GM06990 (cell line): ENCODE results near the gene BLOC1S5.
"Not testable (repeated sequence)": the region's sequence is repeated elsewhere in the genome, so short reads cannot be mapped to it uniquely, and the experiment has no call there.

Experiments
- DNase-seq: peaks from one replicate; pipeline ENCODE4 v3.0.0-alpha.2; 2011; ENCODE audit not compliant: insufficient read length; ENCODE audit errors: extremely low read depth
- H3K27me3 ChIP-seq: replicated peaks from 2 replicates; pipeline ENCODE4 v1.6.0; 2011; ENCODE audit warnings: low read length; ENCODE audit not compliant: control insufficient read depth, insufficient read depth
- H3K36me3 ChIP-seq: 2 replicates; pipeline ENCODE4 v1.5.1; 2011; ENCODE audit warnings: low read length; ENCODE audit not compliant: control insufficient read depth, insufficient read depth
- H3K4me3 ChIP-seq: replicated peaks from 2 replicates; pipeline ENCODE4 v1.5.1; 2011; ENCODE audit warnings: low read depth, mild to moderate bottlenecking, control low read depth, low read length
- CTCF ChIP-seq: IDR thresholded peaks from 2 replicates; pipeline ENCODE4 v1.5.1; 2011; ENCODE audit warnings: low read length, control low read depth, mild to moderate bottlenecking, inconsistent platforms; ENCODE audit not compliant: insufficient read depth, poor library complexity, severe bottlenecking

The BLOC1S5 gene

GRCh38 chr6:7986219-7986618, 78.0 kb downstream of the BLOC1S5 start:
- DNase-seq = no peak
- Histone ChIP-seq H3K4me3 (no peak overlapping the region), H3K36me3 (no peaks in the 10 kb centered on the region), H3K27me3 (no peaks in the 10 kb centered on the region)
- TF ChIP-seq CTCF = no peak

GRCh38 chr6:7983967-7984366, 80.2 kb downstream of the BLOC1S5 start:
- H3K27me3 ChIP-seq, H3K4me3 ChIP-seq, H3K36me3 ChIP-seq, DNase-seq: not testable (repeated sequence)

- no peaks in the 10 kb centered on the region for H3K27me3 ChIP-seq
- DNase-seq = no peak
- H3K4me3 ChIP-seq = no peak overlapping the region
- TF ChIP-seq CTCF = no peak
- no peaks in the 10 kb centered on the region for H3K36me3 ChIP-seq
Measured at GRCh38 chr6:7979831-7980230, 84.4 kb downstream of the BLOC1S5 start.

GRCh38 chr6:7978736-7979135, 85.5 kb downstream of the BLOC1S5 start:
- Histone ChIP-seq H3K4me3 (no peak overlapping the region), H3K36me3 (no peaks in the 10 kb centered on the region), H3K27me3 (no peaks in the 10 kb centered on the region)
- no peak for DNase-seq
- no peak for TF ChIP-seq CTCF

GRCh38 chr6:7976485-7977056, 87.6 kb downstream of the BLOC1S5 start:
- no peaks in the 10 kb centered on the region for H3K36me3 ChIP-seq
- no peak for TF ChIP-seq CTCF
- no peak overlapping the region for H3K4me3 ChIP-seq
- no peaks in the 10 kb centered on the region for H3K27me3 ChIP-seq
- DNase-seq = no peak

- Histone ChIP-seq H3K36me3 (no peaks in the 10 kb centered on the region), H3K4me3 (no peak overlapping the region), H3K27me3 (no peaks in the 10 kb centered on the region)
- DNase-seq = no peak
- TF ChIP-seq CTCF = no peak
Measured at GRCh38 chr6:7975764-7976146, 88.4 kb downstream of the BLOC1S5 start.
